CD14-positive monocyte (primary cell): ENCODE results near the gene CAMTA1. TPM values are rescaled to one million over a fixed set of nuclear protein-coding genes. Genes with fewer than 3 reads are reported as not detected.

Source experiments
- DNase-seq, 3 donors: peaks; one replicate each; pipeline ENCODE4 v3.0.0-alpha.2; 2011 to 2022
- H2AFZ ChIP-seq: 2 replicates; pipeline ENCODE4 v1.6.0; 2012; ENCODE audit warnings: mild to moderate bottlenecking, low read depth, low read length, inconsistent platforms; ENCODE audit not compliant: insufficient read depth, poor library complexity, severe bottlenecking
- H3K27ac ChIP-seq, 2 donors: 1 replicate in 1 of 2; 2 replicates in 1 of 2; pipeline ENCODE4 v1.5.1; 2012 to 2013; ENCODE audit warnings: low read length in 2 of 2, control low read depth in 1 of 2, inconsistent platforms in 1 of 2, low read depth in 1 of 2, mild to moderate bottlenecking in 1 of 2
- H3K27me3 ChIP-seq, 2 donors: one replicate each; pipeline versions ENCODE4 v1.6.0 to v1.6.1; 2011 to 2013; ENCODE audit warnings: low read length in 2 of 2; ENCODE audit not compliant: control insufficient read depth in 2 of 2, insufficient read depth in 2 of 2
- H3K36me3 ChIP-seq, 2 donors: replicated peaks in 1 of 2; 1 replicate in 1 of 2; 2 replicates in 1 of 2; pipeline versions ENCODE4 v1.5.1 to v1.6.1; 2012 to 2013; ENCODE audit warnings: low read length in 2 of 2, control low read depth in 1 of 2, inconsistent platforms in 1 of 2, mild to moderate bottlenecking in 1 of 2; ENCODE audit not compliant: insufficient read depth in 2 of 2, control insufficient read depth in 1 of 2
- H3K4me1 ChIP-seq, 2 donors: 1 replicate in 1 of 2; 2 replicates in 1 of 2; pipeline versions ENCODE4 v1.5.1 to v1.6.1; 2012 to 2013; ENCODE audit warnings: low read length in 2 of 2, control low read depth in 1 of 2, inconsistent platforms in 1 of 2, mild to moderate bottlenecking in 1 of 2, moderate library complexity in 1 of 2; ENCODE audit not compliant: insufficient read depth in 2 of 2, control insufficient read depth in 1 of 2
- H3K4me2 ChIP-seq: replicated peaks from 2 replicates; pipeline ENCODE3; 2012; ENCODE audit warnings: low read length, moderate library complexity, mild to moderate bottlenecking; ENCODE audit not compliant: poor library complexity, severe bottlenecking; ENCODE audit errors: extremely low read depth
- H3K4me3 ChIP-seq, 3 experiments: fragments of 200-600 bp in 1 of 3; sonication (generic) in 1 of 3; replicated peaks in 1 of 3; 1 replicate in 2 of 3; 2 replicates in 1 of 3; pipeline ENCODE4 v1.5.1; 2011 to 2013; ENCODE audit warnings: low read length in 3 of 3, mild to moderate bottlenecking in 3 of 3, control low read depth in 2 of 3, low read depth in 2 of 3, inconsistent platforms in 1 of 3, moderate library complexity in 1 of 3
- H3K79me2 ChIP-seq: 2 replicates; pipeline ENCODE4 v1.6.0; 2012; ENCODE audit warnings: mild to moderate bottlenecking, control low read depth, inconsistent platforms, low read length, moderate library complexity; ENCODE audit not compliant: insufficient read depth
- H3K9ac ChIP-seq: 2 replicates; pipeline ENCODE4 v1.6.0; 2017; ENCODE audit warnings: low read length, mild to moderate bottlenecking; ENCODE audit not compliant: insufficient read depth, poor library complexity, severe bottlenecking
- H3K9me3 ChIP-seq, 2 donors: replicated peaks in 1 of 2; 1 replicate in 1 of 2; 2 replicates in 1 of 2; pipeline versions ENCODE4 v1.5.1 to v1.6.1; 2012 to 2013; ENCODE audit warnings: low read length in 2 of 2, control low read depth in 1 of 2; ENCODE audit not compliant: control insufficient read depth in 1 of 2, insufficient read depth in 1 of 2
- H4K20me1 ChIP-seq: 2 replicates; pipeline ENCODE4 v1.6.0; 2012; ENCODE audit warnings: mild to moderate bottlenecking, low read length, control low read depth, moderate library complexity; ENCODE audit not compliant: insufficient read depth
- H3K27ac Mint-ChIP-seq, 7 donors: one replicate each; pipeline ENCODE4 v1.8.0; 2020; ENCODE audit warnings: mild to moderate bottlenecking in 7 of 7, mixed read lengths in 7 of 7, moderate library complexity in 6 of 7, inconsistent platforms in 2 of 7
- H3K27me3 Mint-ChIP-seq, 3 donors: one replicate each; pipeline ENCODE4 v1.8.0; 2021 to 2022; ENCODE audit warnings: low read depth in 3 of 3, mild to moderate bottlenecking in 3 of 3, mixed read lengths in 3 of 3, moderate library complexity in 3 of 3, inconsistent platforms in 1 of 3
- H3K36me3 Mint-ChIP-seq, 2 donors: one replicate each; pipeline ENCODE4 v1.8.0; 2020; ENCODE audit warnings: mixed read lengths in 2 of 2, inconsistent platforms in 1 of 2, mild to moderate bottlenecking in 1 of 2
- H3K4me1 Mint-ChIP-seq: one replicate; pipeline ENCODE4 v1.8.0; 2020; ENCODE audit warnings: mild to moderate bottlenecking, mixed read lengths
- H3K4me3 Mint-ChIP-seq, 2 donors: one replicate each; pipeline ENCODE4 v1.8.0; 2020; ENCODE audit warnings: mild to moderate bottlenecking in 2 of 2, mixed read lengths in 2 of 2, moderate library complexity in 1 of 2
- H3K9me3 Mint-ChIP-seq, 7 donors: one replicate each; pipeline ENCODE4 v1.8.0; 2020 to 2022; ENCODE audit warnings: mixed read lengths in 7 of 7, mild to moderate bottlenecking in 6 of 7, moderate library complexity in 6 of 7, inconsistent platforms in 2 of 7
- CTCF ChIP-seq: fragments of 200-600 bp; IDR thresholded peaks from one replicate; pipeline ENCODE4 v1.8.0; 2022; ENCODE audit warnings: antibody characterized with exemption, mild to moderate bottlenecking
- WGBS: methylation state at CpG from one replicate; pipeline ENCODE4 v1.1.5; 2013; ENCODE audit warnings: missing lambda C conversion rate; ENCODE audit not compliant: insufficient coverage; 5-methylcytosine and 5-hydroxymethylcytosine counted together
- intact Hi-C, 2 donors: fragments of 100-400 bp; cut with micrococcal nuclease; formaldehyde crosslinking; loops; one replicate each; pipeline versions ENCODE4 v1.15.0 to v1.15.1; 2023
- polyA plus RNA-seq, 3 donors: library from polyadenylated mRNA; depleted of rRNA in 1 of 3; unstranded in 2 of 3; stranded (reverse) in 1 of 3; fragments of 300-500 nt in 2 of 3; fragments of >200 nt in 1 of 3; fragmentation: Illumina TruSeq in 2 of 3; gene quantifications; 1 replicate in 2 of 3; 2 replicates in 1 of 3; pipeline ENCODE4 v1.2.3, GENCODE V29; 2012 to 2021

CAMTA1 gene
- polyA plus RNA-seq, 3 donors = 52.0 to 89.6 (median 78.3) TPM

- Histone ChIP-seq H3K9me3 (no peaks in the 10 kb centered on the region), H3K27me3 (no peaks in the 10 kb centered on the region), H4K20me1 (no peaks in the 10 kb centered on the region), H3K79me2 (no peaks in the 10 kb centered on the region), H2AFZ (no peak overlapping the region), H3K4me1 (no peaks in the 10 kb centered on the region), H3K27ac (no peak overlapping the region), H3K4me2 (no peak overlapping the region), H3K36me3 (no peaks in the 10 kb centered on the region), H3K4me3 (no peak overlapping the region), H3K9ac (no peak overlapping the region)
- no peak for DNase-seq
- TF ChIP-seq CTCF = no peak
- Mint-ChIP-seq H3K9me3 (peaks cover 0 to 1% (median 0%) of the 10 kb centered on the region in 7 donors), H3K27ac (no peak overlapping the region), H3K4me1 (no peaks in the 10 kb centered on the region), H3K4me3 (no peak overlapping the region), H3K36me3 (no peaks in the 10 kb centered on the region), H3K27me3 (peaks cover 6 to 12% (median 7%) of the 10 kb centered on the region in 3 donors)
- intact Hi-C loops = no loop called here
- WGBS = 88% methylated on average over 6 of the region's 7 CpGs
Measured at GRCh38 chr1:7018351-7018750, 233.1 kb downstream of the CAMTA1 start.

- H3K4me1 Mint-ChIP-seq = no peaks in the 10 kb centered on the region
- H3K27me3 Mint-ChIP-seq = peaks cover 6 to 12% (median 7%) of the 10 kb centered on the region in 3 donors
- peaks cover 0 to 1% (median 0%) of the 10 kb centered on the region in 7 donors for H3K9me3 Mint-ChIP-seq
- Histone ChIP-seq H3K9me3 (no peaks in the 10 kb centered on the region), H4K20me1 (no peaks in the 10 kb centered on the region), H3K4me1 (no peaks in the 10 kb centered on the region), H3K4me2 (no peak overlapping the region), H3K27ac (no peak overlapping the region), H2AFZ (no peak overlapping the region), H3K9ac (no peak overlapping the region), H3K27me3 (no peaks in the 10 kb centered on the region), H3K4me3 (no peak overlapping the region), H3K36me3 (no peaks in the 10 kb centered on the region), H3K79me2 (no peaks in the 10 kb centered on the region)
- no peak overlapping the region for H3K27ac Mint-ChIP-seq
- no peaks in the 10 kb centered on the region for H3K36me3 Mint-ChIP-seq
- no peak for TF ChIP-seq CTCF
- intact Hi-C loops = no loop called here
- no peak for DNase-seq
- no peak overlapping the region for H3K4me3 Mint-ChIP-seq
- 93% methylated on average over 14 of the region's 14 CpGs for WGBS
Measured at GRCh38 chr1:7018826-7019225, 233.6 kb downstream of the CAMTA1 start.
